A673 (cell line): ENCODE data around the gene KRTAP9-2. TPM values are rescaled to one million over a fixed set of nuclear protein-coding genes. Genes with fewer than 3 reads are reported as not detected.

Experiments
- BruUV-seq: library from RNA; stranded (reverse); fragments of 400-500 nt; replicated peaks from 2 replicates; lab custom pipeline; 2021; lab: Mats Ljungman, UMichigan
- CTCF ChIA-PET: fragments of 300-600 bp; sonication (Branson Sonifier 250); formaldehyde crosslinking; loops from one replicate; lab custom pipeline; 2022; ENCODE audit warnings: antibody characterized with exemption; lab: Charles Lee
- POLR2A ChIA-PET: fragments of 300-600 bp; sonication (Branson Sonifier 250); formaldehyde crosslinking; loops from one replicate; lab custom pipeline; 2022; ENCODE audit warnings: antibody characterized with exemption; ENCODE audit not compliant: low non-redundant PET; lab: Charles Lee
- DNase-seq: peaks from one replicate; pipeline ENCODE4 v3.0.0-alpha.2; 2015; ENCODE audit warnings: low spot score
- H3K27ac ChIP-seq: fragments of 200-600 bp; sonication (generic); 2 replicates; pipeline ENCODE4 v1.5.1; 2016; ENCODE audit warnings: mixed run types, low read depth, mild to moderate bottlenecking, mixed read lengths, antibody characterized with exemption, low read length; ENCODE audit not compliant: poor library complexity, severe bottlenecking
- H3K27me3 ChIP-seq: fragments of 200-600 bp; sonication (generic); replicated peaks from 2 replicates; pipeline ENCODE4 v1.6.1; 2017; ENCODE audit warnings: mixed run types, low read depth, mild to moderate bottlenecking, mixed read lengths, antibody characterized with exemption, low read length; ENCODE audit not compliant: insufficient read depth, poor library complexity
- H3K36me3 ChIP-seq: fragments of 200-600 bp; sonication (generic); 2 replicates; pipeline ENCODE4 v1.6.1; 2016; ENCODE audit warnings: mixed run types, mild to moderate bottlenecking, mixed read lengths, antibody characterized with exemption, low read length; ENCODE audit not compliant: insufficient read depth, poor library complexity, severe bottlenecking
- H3K4me1 ChIP-seq: fragments of 200-600 bp; sonication (generic); 2 replicates; pipeline ENCODE4 v1.6.1; 2017; ENCODE audit warnings: mixed run types, mild to moderate bottlenecking, mixed read lengths, antibody characterized with exemption, low read length; ENCODE audit not compliant: insufficient read depth, poor library complexity, severe bottlenecking
- H3K4me3 ChIP-seq: fragments of 200-600 bp; sonication (generic); 2 replicates; pipeline ENCODE4 v1.5.1; 2016; ENCODE audit warnings: low read depth, mixed run types, mild to moderate bottlenecking, mixed read lengths, low read length; ENCODE audit not compliant: poor library complexity, severe bottlenecking
- H3K9me3 ChIP-seq: fragments of 200-600 bp; sonication (generic); 2 replicates; pipeline ENCODE4 v1.6.1; 2016; ENCODE audit warnings: mixed run types, low read depth, mild to moderate bottlenecking, mixed read lengths, antibody characterized with exemption, low read length; ENCODE audit not compliant: poor library complexity, severe bottlenecking
- CTCF ChIP-seq: fragments of 300-800, 200-600 bp; sonication (generic); conservative IDR thresholded peaks from 2 replicates; pipeline ENCODE4 v1.5.1; 2017; ENCODE audit warnings: low read depth, mild to moderate bottlenecking, antibody characterized with exemption, low read length, moderate library complexity, mixed read lengths
- EZH2 ChIP-seq: fragments of 200-600 bp; sonication (generic); IDR thresholded peaks from 2 replicates; pipeline ENCODE4 v1.6.1; 2017; ENCODE audit warnings: borderline replicate concordance, low read depth, mild to moderate bottlenecking, mixed read lengths, antibody characterized with exemption, low read length; ENCODE audit not compliant: poor library complexity, severe bottlenecking
- intact Hi-C: fragments of 100-400 bp; cut with micrococcal nuclease; formaldehyde crosslinking; loops from one replicate; pipeline ENCODE4 v1.10.0; 2022; ENCODE audit not compliant: unreplicated experiment
- total RNA-seq: library from RNA; stranded (reverse); gene quantifications from 2 replicates; pipeline ENCODE4 v1.2.3, GENCODE V29; 2021

The KRTAP9-2 gene
- total RNA-seq, 1 experiment from 2014 or later: not detected

GRCh38 chr17:41196068-41196467, 30.4 kb upstream of the KRTAP9-2 start:
- no peaks in the 10 kb centered on the region for H3K36me3 ChIP-seq
- TF ChIP-seq CTCF (no peak), EZH2 (no peak)
- intact Hi-C loops: no loop called here
- H3K27me3 ChIP-seq: no peaks in the 10 kb centered on the region
- no peaks in the 10 kb centered on the region for H3K4me1 ChIP-seq
- H3K9me3 ChIP-seq: no peaks in the 10 kb centered on the region
- no TSS peak for BruUV-seq
- ChIA-PET CTCF (no interaction called here), POLR2A (no interaction called here)
- H3K4me3 ChIP-seq: no peak overlapping the region
- no peak overlapping the region for H3K27ac ChIP-seq
- no peak for DNase-seq

- no peaks in the 10 kb centered on the region for H3K4me1 ChIP-seq
- H3K9me3 ChIP-seq: no peaks in the 10 kb centered on the region
- H3K36me3 ChIP-seq: no peaks in the 10 kb centered on the region
- TF ChIP-seq CTCF (no peak), EZH2 (no peak)
- H3K4me3 ChIP-seq: no peak overlapping the region
- intact Hi-C loops: no loop called here
- no peak overlapping the region for H3K27ac ChIP-seq
- POLR2A ChIA-PET: no interaction called here
- BruUV-seq: no TSS peak
- H3K27me3 ChIP-seq: no peaks in the 10 kb centered on the region
- DNase-seq: no peak
- CTCF ChIA-PET: no interaction called here
Measured at GRCh38 chr17:41199421-41200078, 26.9 kb upstream of the KRTAP9-2 start.

GRCh38 chr17:41211845-41212466, 14.5 kb upstream of the KRTAP9-2 start:
- POLR2A ChIA-PET: no interaction called here

More at GRCh38 chr17:41211845-41212466, 14.5 kb upstream of the KRTAP9-2 start:
- no peak overlapping the region for H3K4me3 ChIP-seq
- DNase-seq: no peak
- no TSS peak for BruUV-seq
- no peak for TF ChIP-seq CTCF
- no peak for TF ChIP-seq EZH2
- no peaks in the 10 kb centered on the region for H3K27me3 ChIP-seq
- CTCF ChIA-PET: no interaction called here
- no peaks in the 10 kb centered on the region for H3K4me1 ChIP-seq
- intact Hi-C loops: no loop called here
- no peak overlapping the region for H3K27ac ChIP-seq
- no peaks in the 10 kb centered on the region for H3K36me3 ChIP-seq
- H3K9me3 ChIP-seq: no peaks in the 10 kb centered on the region
